Panc1 (cell line): Measurements from ENCODE around the gene SLC44A1. TPM values are rescaled to one million over a fixed set of nuclear protein-coding genes. Genes with fewer than 3 reads are reported as not detected.

ENCODE experiments used
- ATAC-seq: fragments of 200-7000 bp; cut with Tn5 transposase; 2 replicates; pipeline ENCODE4 v1.9.1; 2020; ENCODE audit warnings: mild to moderate bottlenecking, moderate library complexity
- BruUV-seq: library from RNA; stranded (reverse); fragments of 400-500 nt; replicated peaks from 2 replicates; lab custom pipeline; 2021; lab: Mats Ljungman, UMichigan
- CTCF ChIA-PET: fragments of 300-600 bp; sonication (Branson Sonifier 250); formaldehyde crosslinking; loops from one replicate; lab custom pipeline; 2022; ENCODE audit warnings: antibody characterized with exemption; lab: Charles Lee
- POLR2A ChIA-PET: fragments of 300-600 bp; sonication (Branson Sonifier 250); formaldehyde crosslinking; loops from one replicate; lab custom pipeline; 2022; ENCODE audit warnings: antibody characterized with exemption; lab: Charles Lee
- DNase-seq: peaks from one replicate; pipeline ENCODE4 v3.0.0-alpha.2; 2010; ENCODE audit warnings: low read depth, low spot score
- H3K27ac ChIP-seq: 2 replicates; pipeline ENCODE4 v1.5.1; 2011; ENCODE audit warnings: mild to moderate bottlenecking, low read length, inconsistent platforms
- H3K27me3 ChIP-seq: fragments of 200-500 bp; sonication (Bioruptor generic); 2 replicates; pipeline ENCODE4 v1.6.0; 2014; ENCODE audit warnings: low read length, inconsistent platforms; ENCODE audit not compliant: control insufficient read depth, insufficient read depth
- H3K36me3 ChIP-seq: fragments of 200-500 bp; sonication (Bioruptor generic); 2 replicates; pipeline ENCODE4 v1.5.1; 2014; ENCODE audit warnings: inconsistent platforms, mild to moderate bottlenecking, low read length, moderate library complexity; ENCODE audit not compliant: control insufficient read depth, insufficient read depth
- H3K4me1 ChIP-seq: 2 replicates; pipeline ENCODE4 v1.5.1; 2011; ENCODE audit warnings: inconsistent platforms, mild to moderate bottlenecking, low read length, moderate library complexity; ENCODE audit not compliant: control insufficient read depth, insufficient read depth
- H3K4me3 ChIP-seq, 2 experiments: 2 replicates each; pipeline ENCODE4 v1.5.1; 2011 to 2012; ENCODE audit warnings: low read depth in 2 of 2, low read length in 2 of 2, mild to moderate bottlenecking in 2 of 2, inconsistent platforms in 1 of 2, moderate library complexity in 1 of 2
- H3K9me3 ChIP-seq: fragments of 200-500 bp; sonication (Bioruptor generic); 2 replicates; pipeline ENCODE4 v1.5.1; 2014; ENCODE audit warnings: low read depth, mild to moderate bottlenecking, inconsistent platforms, low read length, moderate library complexity; ENCODE audit not compliant: control insufficient read depth, insufficient read depth
- CTCF ChIP-seq: fragments of 450-650 bp; IDR thresholded peaks from 2 replicates; pipeline ENCODE4 v1.5.1; 2017; ENCODE audit warnings: mild to moderate bottlenecking
- POLR2AphosphoS5 ChIP-seq: IDR thresholded peaks from 2 replicates; pipeline ENCODE4 v1.6.1; 2012; ENCODE audit warnings: mild to moderate bottlenecking, low read depth, low read length, moderate library complexity
- REST ChIP-seq, 2 experiments: IDR thresholded peaks; 2 replicates each; pipeline ENCODE4 v1.6.1; 2011 to 2012; ENCODE audit warnings: low read depth in 2 of 2, control low read depth in 1 of 2, low read length in 1 of 2, mild to moderate bottlenecking in 1 of 2, moderate library complexity in 1 of 2; ENCODE audit not compliant: insufficient read depth in 1 of 2
- SIN3A ChIP-seq: IDR thresholded peaks from 2 replicates; pipeline ENCODE4 v1.6.1; 2012; ENCODE audit warnings: low read depth, mild to moderate bottlenecking, low read length, moderate library complexity, borderline replicate concordance; ENCODE audit not compliant: insufficient read depth
- TCF7L2 ChIP-seq: IDR thresholded peaks from 2 replicates; pipeline ENCODE4 v1.6.1; 2011; ENCODE audit warnings: mild to moderate bottlenecking, low read depth, low read length, inconsistent platforms
- in situ Hi-C: cut with HindIII; loops from 2 replicates; pipeline ENCODE4 v1.10.0; 2016; ENCODE audit warnings: low sequenced_read_pairs, low pct_unique_long_range_greater_than_20kb
- intact Hi-C: fragments of 100-400 bp; cut with micrococcal nuclease; formaldehyde crosslinking; loops from one replicate; pipeline ENCODE4 v1.10.0; 2022; ENCODE audit not compliant: unreplicated experiment
- total RNA-seq: library from RNA; stranded (reverse); gene quantifications from one replicate; pipeline ENCODE4 v1.2.1, GENCODE V29; 2021; ENCODE audit not compliant: unreplicated experiment

The SLC44A1 gene
- total RNA-seq, 1 experiment from 2014 or later: 8.7 TPM

- H3K4me1 ChIP-seq: no peaks in the 10 kb centered on the region
- H3K4me3 ChIP-seq: no peak overlapping the region
- BruUV-seq: no TSS peak
- intact Hi-C loops (no loop called here), in situ Hi-C loops (no loop called here)
- H3K27ac ChIP-seq: no peak overlapping the region
- no peak for DNase-seq
- no peak for ATAC-seq
- ChIA-PET CTCF (no interaction called here), POLR2A (no interaction called here)
- TF ChIP-seq REST (IDR thresholded peaks at IDR 0.05; ENCODE audit: insufficient read depth in 1 of 2, low read depth in 2 of 2, low read length in 1 of 2) (no peak), SIN3A (no peak), TCF7L2 (no peak), CTCF (no peak), POLR2AphosphoS5 (no peak)
- no peaks in the 10 kb centered on the region for H3K27me3 ChIP-seq
- H3K9me3 ChIP-seq: no peaks in the 10 kb centered on the region
- H3K36me3 ChIP-seq: no peaks in the 10 kb centered on the region
Observed at GRCh38 chr9:105345626-105346025, 101.2 kb downstream of the SLC44A1 start.

GRCh38 chr9:105346273-105346672 is 101.8 kb downstream of the SLC44A1 start:
- Histone ChIP-seq H3K4me1 (no peaks in the 10 kb centered on the region), H3K9me3 (no peaks in the 10 kb centered on the region), H3K4me3 (no peak overlapping the region), H3K27ac (no peak overlapping the region), H3K36me3 (no peaks in the 10 kb centered on the region), H3K27me3 (no peaks in the 10 kb centered on the region)
- POLR2A ChIA-PET: no interaction called here
- no peak for DNase-seq
- TF ChIP-seq POLR2AphosphoS5 (no peak), TCF7L2 (no peak), CTCF (no peak)
- no peak for ATAC-seq
- CTCF ChIA-PET: no interaction called here
- BruUV-seq: no TSS peak
- in situ Hi-C loops: no loop called here
- intact Hi-C loops: no loop called here
